GM23338 (cell line): Measurements from ENCODE around the gene NOP16. TPM values are rescaled to one million over a fixed set of nuclear protein-coding genes. Genes with fewer than 3 reads are reported as not detected.

ENCODE experiments used
- ATAC-seq: fragments of 200-7000 bp; cut with Tn5 transposase; 3 replicates; pipeline ENCODE4 v1.9.1; 2020
- DNase-seq: peaks from one replicate; pipeline ENCODE4 v3.0.0-alpha.2; 2015; ENCODE audit warnings: low spot score
- H2AFZ ChIP-seq: fragments of 200-600 bp; sonication (generic); 2 replicates; pipeline ENCODE4 v1.8.0; 2016; ENCODE audit warnings: antibody characterized with exemption, mild to moderate bottlenecking, moderate library complexity
- H3F3A ChIP-seq: fragments of 200-600 bp; sonication (generic); replicated peaks from 2 replicates; pipeline ENCODE4 v1.8.0; 2017; ENCODE audit warnings: antibody characterized with exemption, mixed run types, low read depth
- H3K27ac ChIP-seq: fragments of 200-600 bp; sonication (generic); 2 replicates; pipeline ENCODE4 v1.6.1; 2016; ENCODE audit warnings: low read depth
- H3K27me3 ChIP-seq: fragments of 200-600 bp; sonication (generic); 2 replicates; pipeline ENCODE4 v1.8.0; 2016; ENCODE audit warnings: mild to moderate bottlenecking, mixed run types, moderate library complexity; ENCODE audit not compliant: insufficient read depth
- H3K36me3 ChIP-seq: fragments of 200-600 bp; sonication (generic); 2 replicates; pipeline ENCODE4 v1.8.0; 2016; ENCODE audit warnings: mild to moderate bottlenecking; ENCODE audit not compliant: insufficient read depth
- H3K4me1 ChIP-seq: fragments of 200-600 bp; sonication (generic); 2 replicates; pipeline ENCODE4 v1.8.0; 2016; ENCODE audit warnings: mild to moderate bottlenecking, moderate library complexity; ENCODE audit not compliant: insufficient read depth
- H3K4me2 ChIP-seq: fragments of 200-600 bp; sonication (generic); 2 replicates; pipeline ENCODE4 v1.7.1; 2017; ENCODE audit warnings: mixed run types
- H3K4me3 ChIP-seq: fragments of 200-600 bp; sonication (generic); 2 replicates; pipeline ENCODE4 v1.6.1; 2016; ENCODE audit warnings: mixed run types
- H3K79me2 ChIP-seq: fragments of 200-600 bp; sonication (generic); replicated peaks from 2 replicates; pipeline ENCODE4 v1.8.0; 2017; ENCODE audit warnings: mild to moderate bottlenecking; ENCODE audit not compliant: insufficient read depth
- H3K9me2 ChIP-seq: fragments of 200-600 bp; sonication (generic); 2 replicates; pipeline ENCODE4 v1.8.0; 2017; ENCODE audit not compliant: insufficient read depth
- H4K20me1 ChIP-seq: fragments of 200-600 bp; sonication (generic); replicated peaks from 2 replicates; pipeline ENCODE4 v1.8.0; 2017; ENCODE audit warnings: mild to moderate bottlenecking; ENCODE audit not compliant: insufficient read depth
- H3K27ac Mint-ChIP-seq: 2 replicates; pipeline ENCODE4 v1.8.0; 2020; ENCODE audit warnings: inconsistent platforms, mild to moderate bottlenecking, moderate library complexity, mixed read lengths
- H3K27me3 Mint-ChIP-seq: 3 replicates; pipeline ENCODE4 v1.8.0; 2022; ENCODE audit warnings: low read depth, mild to moderate bottlenecking, moderate library complexity, mixed read lengths, inconsistent platforms; ENCODE audit not compliant: insufficient read depth, poor library complexity
- H3K36me3 Mint-ChIP-seq: 3 replicates; pipeline ENCODE4 v1.8.0; 2021; ENCODE audit warnings: low read depth, mild to moderate bottlenecking, inconsistent platforms, moderate library complexity, mixed read lengths
- H3K4me1 Mint-ChIP-seq: 3 replicates; pipeline ENCODE4 v1.8.0; 2020; ENCODE audit warnings: mild to moderate bottlenecking, inconsistent platforms, mixed read lengths
- H3K4me3 Mint-ChIP-seq: 3 replicates; pipeline ENCODE4 v1.8.0; 2021; ENCODE audit warnings: moderate library complexity, mild to moderate bottlenecking, inconsistent platforms, mixed read lengths
- H3K9me3 Mint-ChIP-seq: 3 replicates; pipeline ENCODE4 v1.8.0; 2020; ENCODE audit warnings: moderate library complexity, mild to moderate bottlenecking, inconsistent platforms, mixed read lengths
- CREB1 ChIP-seq: fragments of 250-450 bp; sonication (Bioruptor Pico); IDR thresholded peaks from 2 replicates; pipeline ENCODE4 v1.5.0; 2020; ENCODE audit warnings: low read depth, mild to moderate bottlenecking, moderate library complexity
- CTCF ChIP-seq, 2 experiments: fragments of 200-600 bp in 1 of 2; sonication (generic) in 1 of 2; conservative IDR thresholded peaks; 2 replicates each; pipeline versions ENCODE4 v1.5.1 to v1.6.1; 2016 to 2017; ENCODE audit warnings: antibody characterized with exemption in 2 of 2, low read depth in 2 of 2, mild to moderate bottlenecking in 2 of 2, moderate library complexity in 1 of 2
- EZH2phosphoT487 ChIP-seq: fragments of 200-600 bp; sonication (generic); IDR thresholded peaks from one replicate; pipeline ENCODE4 v1.8.1; 2018; ENCODE audit warnings: antibody characterized with exemption; ENCODE audit not compliant: unreplicated experiment
- JUNB ChIP-seq: IDR thresholded peaks from one replicate; pipeline ENCODE4 v1.6.1; 2016; ENCODE audit warnings: antibody characterized with exemption; ENCODE audit not compliant: unreplicated experiment
- POLR2AphosphoS5 ChIP-seq: IDR thresholded peaks from 2 replicates; pipeline ENCODE4 v1.6.1; 2016; ENCODE audit warnings: antibody characterized with exemption, low read depth
- STAT1 ChIP-seq: IDR thresholded peaks from one replicate; pipeline ENCODE4 v1.6.1; 2016; ENCODE audit warnings: antibody characterized with exemption; ENCODE audit not compliant: unreplicated experiment
- ZNF331 ChIP-seq: fragments of 250-450 bp; sonication (Bioruptor Pico); IDR thresholded peaks from 2 replicates; pipeline ENCODE4 v1.5.0; 2020; ENCODE audit warnings: low read depth, mild to moderate bottlenecking, moderate library complexity
- ZNF462 ChIP-seq: fragments of 250-450 bp; sonication (Bioruptor Pico); IDR thresholded peaks from 2 replicates; pipeline ENCODE4 v1.5.0; 2020; ENCODE audit warnings: mild to moderate bottlenecking, moderate library complexity
- polyA plus RNA-seq: library from polyadenylated mRNA; unstranded; fragments of >200 nt; fragmentation: Nextera tagmentation; extraction: Ambion mirVana; gene quantifications from 2 replicates; pipeline ENCODE4 v1.2.1, GENCODE V29; 2016
- total RNA-seq: library from RNA; depleted of rRNA; stranded (reverse); fragments of >200 nt; shearing (Covaris generic); gene quantifications from 2 replicates; pipeline ENCODE4 v1.2.3, GENCODE V29; 2014

The NOP16 gene
- total and polyA plus RNA-seq, 2 experiments from 2014 or later: 43.4 to 181 TPM

- TF ChIP-seq ZNF462 (CRISPR knock-in tag) (no peak), POLR2AphosphoS5 (no peak), EZH2phosphoT487 (no peak), ZNF331 (CRISPR knock-in tag) (no peak)
Observed at GRCh38 chr5:176394096-176394495, 5.7 kb upstream of the NOP16 start (continued).

GRCh38 chr5:176392526-176392925 lies 4.1 kb upstream of the NOP16 start:
- H3K4me3 Mint-ChIP-seq: no peak overlapping the region
- no peaks in the 10 kb centered on the region; the same call in 2 of the 3 replicates for H3K9me3 Mint-ChIP-seq
- Histone ChIP-seq H3K9me2 (no peaks in the 10 kb centered on the region), H4K20me1 (no peaks in the 10 kb centered on the region), H3K27me3 (no peaks in the 10 kb centered on the region), H3K36me3 (no peaks in the 10 kb centered on the region), H3K4me2 (no peak overlapping the region), H3K79me2 (peaks cover 8% of the 10 kb centered on the region), H2AFZ (no peak overlapping the region), H3K4me1 (peaks cover under 1% of the 10 kb centered on the region; the same call in 1 of the 2 replicates), H3K27ac (no peak overlapping the region), H3F3A (no peaks in the 10 kb centered on the region), H3K4me3 (no peak overlapping the region)
- DNase-seq (no peak), ATAC-seq (no peak)
- peaks cover 16% of the 10 kb centered on the region for H3K27me3 Mint-ChIP-seq
- peaks cover 7% of the 10 kb centered on the region; the same call in 1 of the 3 replicates for H3K4me1 Mint-ChIP-seq
- H3K36me3 Mint-ChIP-seq: peaks cover 20% of the 10 kb centered on the region
- H3K27ac Mint-ChIP-seq: no peak overlapping the region
- TF ChIP-seq JUNB (no peak), CREB1 (CRISPR knock-in tag) (no peak), ZNF462 (CRISPR knock-in tag) (no peak), STAT1 (no peak), ZNF331 (CRISPR knock-in tag) (no peak), CTCF (conservative IDR thresholded peaks at IDR 0.05; ENCODE audit: low read depth in 2 of 2) (no peak), POLR2AphosphoS5 (no peak)
